Measurements from ENCODE around the gene ADAMTSL5. TPM values are rescaled to one million over a fixed set of nuclear protein-coding genes. Genes with fewer than 3 reads are reported as not detected.

The ADAMTSL5 gene
- total RNA-seq, 4 donors from 2014 or later, result 1.3 to 9.7 (median 3.6) TPM

GRCh38 chr19:1510807-1511206, 2.0 kb downstream of the ADAMTSL5 start:
- WGBS, 2 donors (ENCODE audit: low coverage in 1 of 2), result 43 to 62% methylated on average over 5 to 7 of the region's 9 CpGs
- Histone ChIP-seq H3K4me1 (peaks cover 0 to 57% (median 4%) of the 10 kb centered on the region in 3 donors), H3K27me3 (peaks cover 77% of the 10 kb centered on the region), H3K36me3 (peaks cover 0 to 3% of the 10 kb centered on the region in 2 donors), H3K9me3 (no peaks in the 10 kb centered on the region), H3K4me3 (no peak overlapping the region), H3K27ac (peak overlapping the region in 3 of 4 donors; percentile 2 to 55 (median 32))
- ATAC-seq, result no peak
- TF ChIP-seq EP300 (IDR thresholded peaks at IDR 0.05) (no peak), POLR2AphosphoS5 (IDR thresholded peaks at IDR 0.05) (no peak), CTCF (IDR thresholded peaks at IDR 0.05) (no peak), POLR2A (IDR thresholded peaks at IDR 0.05) (no peak)

- WGBS, 2 donors (ENCODE audit: low coverage in 1 of 2), result no CpG with 5 or more reads among the region's 25 CpGs
- Histone ChIP-seq H3K4me1 (peaks cover 0 to 57% (median 4%) of the 10 kb centered on the region in 3 donors), H3K36me3 (peaks cover 0 to 6% of the 10 kb centered on the region in 2 donors), H3K9me3 (no peaks in the 10 kb centered on the region), H3K4me3 (no peak overlapping the region), H3K27ac (peak overlapping the region in 3 of 4 donors; percentile 2 to 55 (median 32)), H3K27me3 (peaks cover 77% of the 10 kb centered on the region)
- TF ChIP-seq POLR2AphosphoS5 (IDR thresholded peaks at IDR 0.05) (no peak), CTCF (IDR thresholded peaks at IDR 0.05) (no peak), POLR2A (IDR thresholded peaks at IDR 0.05) (no peak), EP300 (IDR thresholded peaks at IDR 0.05) (no peak)
- ATAC-seq, result no peak
Measured at GRCh38 chr19:1510442-1510806, 2.4 kb downstream of the ADAMTSL5 start.

- Histone ChIP-seq H3K27me3 (peaks cover 77% of the 10 kb centered on the region), H3K4me1 (peaks cover 0 to 57% (median 4%) of the 10 kb centered on the region in 3 donors), H3K9me3 (no peaks in the 10 kb centered on the region), H3K36me3 (peaks cover 0 to 6% of the 10 kb centered on the region in 2 donors), H3K4me3 (no peak overlapping the region), H3K27ac (peak overlapping the region in 3 of 4 donors; percentile 24 to 55 (median 52))
- no peak for TF ChIP-seq EP300 (IDR thresholded peaks at IDR 0.05)
- TF ChIP-seq CTCF (IDR thresholded peaks at IDR 0.05), result no peak
- no peak for TF ChIP-seq POLR2AphosphoS5 (IDR thresholded peaks at IDR 0.05)
- 32 to 41% methylated on average over 6 of the region's 11 CpGs for WGBS, 2 donors (ENCODE audit: low coverage in 1 of 2)
- ATAC-seq, result no peak
Measured at GRCh38 chr19:1509602-1510441, 3.0 kb downstream of the ADAMTSL5 start.

- Histone ChIP-seq H3K27me3 (peaks cover 77% of the 10 kb centered on the region), H3K9me3 (no peaks in the 10 kb centered on the region), H3K4me1 (peaks cover 0 to 58% (median 4%) of the 10 kb centered on the region in 3 donors), H3K27ac (peak overlapping the region in 3 of 4 donors; percentile 86 to 88 (median 87)), H3K36me3 (peaks cover 0 to 6% of the 10 kb centered on the region in 2 donors), H3K4me3 (peak overlapping the region; percentile 24 to 51)
- no peak for ATAC-seq
- TF ChIP-seq CTCF (IDR thresholded peaks at IDR 0.05) (no peak), POLR2A (IDR thresholded peaks at IDR 0.05) (no peak), EP300 (IDR thresholded peaks at IDR 0.05) (no peak), POLR2AphosphoS5 (IDR thresholded peaks at IDR 0.05) (no peak)
- WGBS, 2 donors (ENCODE audit: low coverage in 1 of 2), result 36 to 80% methylated on average over 3 to 4 of the region's 12 CpGs
Measured at GRCh38 chr19:1508507-1508856, 4.3 kb downstream of the ADAMTSL5 start.

All from gastroesophageal sphincter (tissue), 4 donors.